Measurements from ENCODE around the gene PLEKHJ1.

PLEKHJ1 gene

DNA sequence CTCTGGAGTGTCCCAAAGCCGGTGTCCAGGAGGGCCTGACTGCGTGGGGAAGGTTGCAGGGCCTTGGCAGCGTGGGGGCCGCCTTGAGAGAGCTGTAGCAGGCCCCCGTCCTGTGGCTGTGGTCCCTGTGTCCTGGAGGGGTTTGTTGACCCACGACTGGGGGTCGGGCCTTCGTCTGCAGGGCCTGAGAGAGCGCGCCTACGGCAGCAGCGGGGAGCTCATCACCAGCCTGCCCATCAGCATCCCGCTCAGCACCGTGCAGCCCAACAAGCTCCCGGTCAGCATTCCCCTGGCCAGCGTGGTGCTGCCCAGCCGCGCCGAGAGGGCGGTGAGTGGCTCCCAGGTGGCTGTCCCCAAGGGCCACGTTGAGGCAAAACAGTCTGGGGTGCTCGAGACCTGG, 18.5 kb downstream of the PLEKHJ1 start:
- TF ChIP-seq POLR2A (IDR thresholded peaks at IDR 0.05; ENCODE audit: low read depth, low read length), result no peak
- no peak for FAIRE-seq
- DNase-seq (ENCODE audit: insufficient read length, low spot score), result no peak

GRCh38 chr19:2216361-2217225, 19.5 kb downstream of the PLEKHJ1 start:
- DNase-seq (ENCODE audit: insufficient read length, low spot score), result no peak
- no peak for FAIRE-seq
- TF ChIP-seq POLR2A (IDR thresholded peaks at IDR 0.05; ENCODE audit: low read depth, low read length), result no peak

- DNase-seq (ENCODE audit: insufficient read length, low spot score) (no peak), FAIRE-seq (no peak)
- no peak for TF ChIP-seq POLR2A (IDR thresholded peaks at IDR 0.05; ENCODE audit: low read depth, low read length)
These were observed 20.8 kb downstream of the PLEKHJ1 start for GRCh38 chr19:2215281-2215751.

GRCh38 chr19:2214251-2214650, 21.9 kb downstream of the PLEKHJ1 start:
- TF ChIP-seq POLR2A (IDR thresholded peaks at IDR 0.05; ENCODE audit: low read depth, low read length), result no peak
- FAIRE-seq (no peak), DNase-seq (ENCODE audit: insufficient read length, low spot score) (no peak)

- no peak for FAIRE-seq
- TF ChIP-seq POLR2A (IDR thresholded peaks at IDR 0.05; ENCODE audit: low read depth, low read length), result no peak
- DNase-seq (ENCODE audit: insufficient read length, low spot score), result no peak
These were observed 22.3 kb downstream of the PLEKHJ1 start for GRCh38 chr19:2213799-2214198.

- no peak for FAIRE-seq
- TF ChIP-seq POLR2A (IDR thresholded peaks at IDR 0.05; ENCODE audit: low read depth, low read length), result no peak
- no peak for DNase-seq (ENCODE audit: insufficient read length, low spot score)
These were observed 23.0 kb downstream of the PLEKHJ1 start for GRCh38 chr19:2212861-2213711.

- no peak for FAIRE-seq
These were observed 25.0 kb downstream of the PLEKHJ1 start for GRCh38 chr19:2210987-2211740.

GRCh38 chr19:2210206-2210605, 25.9 kb downstream of the PLEKHJ1 start:
- FAIRE-seq (no peak), DNase-seq (ENCODE audit: insufficient read length, low spot score) (no peak)
- TF ChIP-seq POLR2A (IDR thresholded peaks at IDR 0.05; ENCODE audit: low read depth, low read length), result no peak

More at GRCh38 chr19:2210987-2211740, 25.0 kb downstream of the PLEKHJ1 start:
- no peak for TF ChIP-seq POLR2A (IDR thresholded peaks at IDR 0.05; ENCODE audit: low read depth, low read length)
- no peak for DNase-seq (ENCODE audit: insufficient read length, low spot score)

- TF ChIP-seq POLR2A (IDR thresholded peaks at IDR 0.05; ENCODE audit: low read depth, low read length), result no peak
- FAIRE-seq (no peak), DNase-seq (ENCODE audit: insufficient read length, low spot score) (no peak)
These were observed 26.7 kb downstream of the PLEKHJ1 start for GRCh38 chr19:2209408-2209807.

DNA sequence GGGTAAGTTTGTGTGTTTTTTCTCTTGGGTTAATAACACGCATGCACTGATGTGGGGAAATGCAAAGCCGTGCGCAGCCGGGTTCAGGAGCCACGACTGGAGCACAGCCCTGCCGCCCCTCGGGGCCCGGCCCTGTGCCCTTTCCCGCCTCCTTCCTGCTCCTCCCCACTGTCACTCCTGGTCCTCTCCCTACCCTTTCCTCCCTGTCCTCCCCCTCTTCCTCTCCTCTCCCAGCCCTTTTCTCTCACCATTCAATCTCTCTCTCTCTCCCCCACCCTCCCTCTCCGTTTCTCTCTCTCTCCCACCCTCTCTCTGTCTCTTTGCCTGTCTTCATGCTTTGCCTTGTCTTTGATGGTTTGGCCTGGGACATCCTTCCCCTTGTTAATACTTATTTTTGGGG, 27.2 kb downstream of the PLEKHJ1 start:
- FAIRE-seq (no peak), DNase-seq (ENCODE audit: insufficient read length, low spot score) (no peak)
- TF ChIP-seq POLR2A (IDR thresholded peaks at IDR 0.05; ENCODE audit: low read depth, low read length), result no peak

GRCh38 chr19:2207991-2208860, 27.9 kb downstream of the PLEKHJ1 start:
- TF ChIP-seq POLR2A (IDR thresholded peaks at IDR 0.05; ENCODE audit: low read depth, low read length), result no peak
- no peak for DNase-seq (ENCODE audit: insufficient read length, low spot score)

DNA sequence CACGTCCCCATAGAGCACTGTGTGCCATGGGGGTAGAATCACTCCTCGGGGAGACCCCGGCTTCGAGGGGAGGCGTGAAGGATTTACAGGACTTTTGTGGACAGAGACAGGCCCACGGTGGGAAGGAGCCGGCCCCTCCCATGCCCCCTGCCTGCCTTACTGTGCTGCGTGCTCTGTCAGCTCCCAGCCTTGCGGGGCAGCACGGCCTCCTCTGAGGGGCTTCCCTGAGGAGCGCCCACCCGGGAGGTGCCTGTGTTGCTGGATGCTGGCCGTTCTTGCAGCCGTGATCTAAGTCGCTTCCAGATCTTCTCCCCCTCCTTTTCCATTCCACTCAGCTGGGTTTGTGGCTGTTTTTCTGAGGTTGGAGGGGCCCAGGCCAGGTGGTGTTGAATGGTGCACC, 29.1 kb downstream of the PLEKHJ1 start:
- no peak for TF ChIP-seq POLR2A (IDR thresholded peaks at IDR 0.05; ENCODE audit: low read depth, low read length)
- FAIRE-seq, result no peak
- no peak for DNase-seq (ENCODE audit: insufficient read length, low spot score)

More at GRCh38 chr19:2207991-2208860, 27.9 kb downstream of the PLEKHJ1 start:
- FAIRE-seq, result no peak

GRCh38 chr19:2202366-2202765, 33.8 kb downstream of the PLEKHJ1 start:
- FAIRE-seq (no peak), DNase-seq (ENCODE audit: insufficient read length, low spot score) (no peak)
- no peak for TF ChIP-seq POLR2A (IDR thresholded peaks at IDR 0.05; ENCODE audit: low read depth, low read length)

All from H54 (cell line).